Measurements from ENCODE around the gene DNER.

DNER gene

GRCh38 chr2:229684942-229685562, 29.3 kb downstream of the DNER start:
- TF ChIP-seq CTCF (IDR thresholded peaks at IDR 0.05; ENCODE audit: low read depth, low read length) = no peak
- H3K4me3 ChIP-seq (ENCODE audit: low read depth, low read length) = no peak overlapping the region

- no peak for TF ChIP-seq CTCF (IDR thresholded peaks at IDR 0.05; ENCODE audit: low read depth, low read length)
- H3K4me3 ChIP-seq (ENCODE audit: low read depth, low read length) = no peak overlapping the region
These were observed 34.8 kb downstream of the DNER start for GRCh38 chr2:229679393-229680125.

GRCh38 chr2:229675569-229675968, 38.8 kb downstream of the DNER start:
- H3K4me3 ChIP-seq (ENCODE audit: low read depth, low read length) = no peak overlapping the region
- TF ChIP-seq CTCF (IDR thresholded peaks at IDR 0.05; ENCODE audit: low read depth, low read length) = no peak

GRCh38 chr2:229674830-229675530, 39.4 kb downstream of the DNER start:
- no peak overlapping the region for H3K4me3 ChIP-seq (ENCODE audit: low read depth, low read length)
- TF ChIP-seq CTCF (IDR thresholded peaks at IDR 0.05; ENCODE audit: low read depth, low read length) = no peak

GRCh38 chr2:229673676-229674075, 40.7 kb downstream of the DNER start:
- no peak for TF ChIP-seq CTCF (IDR thresholded peaks at IDR 0.05; ENCODE audit: low read depth, low read length)

GRCh38 chr2:229672021-229672420, 42.3 kb downstream of the DNER start:
- no peak for TF ChIP-seq CTCF (IDR thresholded peaks at IDR 0.05; ENCODE audit: low read depth, low read length)
- H3K4me3 ChIP-seq (ENCODE audit: low read depth, low read length) = no peak overlapping the region

More at GRCh38 chr2:229673676-229674075, 40.7 kb downstream of the DNER start:
- no peak overlapping the region for H3K4me3 ChIP-seq (ENCODE audit: low read depth, low read length)

GRCh38 chr2:229669841-229670240, 44.5 kb downstream of the DNER start:
- no peak for TF ChIP-seq CTCF (IDR thresholded peaks at IDR 0.05; ENCODE audit: low read depth, low read length)
- H3K4me3 ChIP-seq (ENCODE audit: low read depth, low read length) = no peak overlapping the region

All from WI38 (cell line).